ENCODE data around the gene PI16.

DNA sequence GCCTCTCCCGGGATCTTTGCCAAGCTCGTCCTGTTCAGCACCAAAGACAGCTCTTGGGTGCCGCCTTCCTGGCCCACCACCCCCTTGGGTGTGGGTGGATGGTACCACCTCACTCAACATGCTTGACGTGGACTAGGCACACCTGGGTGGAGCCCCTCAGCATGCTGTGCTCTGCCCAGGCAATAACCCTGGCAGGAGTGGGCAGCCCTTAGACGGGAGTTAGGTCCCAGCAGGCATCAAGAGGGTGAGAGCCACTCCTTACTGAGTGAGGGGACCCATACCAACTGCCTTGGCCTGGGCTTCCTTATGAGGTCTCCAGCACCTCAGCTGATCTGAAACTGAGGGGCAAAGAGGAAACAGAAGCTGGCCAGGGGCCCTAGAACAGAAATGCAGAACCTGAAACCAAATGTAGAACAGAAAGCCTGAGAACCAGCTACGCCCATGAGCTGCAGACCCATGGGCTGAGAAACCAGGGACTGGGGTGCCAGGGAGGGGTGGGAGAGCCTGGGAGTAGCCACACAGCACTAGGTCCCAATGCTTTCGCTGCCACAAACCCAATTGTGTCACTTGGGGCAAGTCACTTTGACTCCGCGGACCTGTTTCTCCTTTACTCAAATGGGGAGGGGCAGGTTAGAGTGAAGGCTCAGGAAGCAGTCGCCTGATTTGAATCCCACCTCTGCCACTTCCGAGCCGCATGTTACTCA is 53.0 kb downstream of the PI16 start:
- TF ChIP-seq EZH2 (IDR thresholded peaks at IDR 0.05; ENCODE audit: borderline replicate concordance, low read length), result no peak
- no peak for TF ChIP-seq CTCF (conservative IDR thresholded peaks at IDR 0.05 in 1 of 2, IDR thresholded peaks at IDR 0.05 in 1 of 2; ENCODE audit: extremely low read depth in 1 of 2, insufficient read depth in 1 of 2, low read depth in 1 of 2, low read length in 2 of 2)
